ENCODE measurements around the gene AGT.

Gene AGT

DNA sequence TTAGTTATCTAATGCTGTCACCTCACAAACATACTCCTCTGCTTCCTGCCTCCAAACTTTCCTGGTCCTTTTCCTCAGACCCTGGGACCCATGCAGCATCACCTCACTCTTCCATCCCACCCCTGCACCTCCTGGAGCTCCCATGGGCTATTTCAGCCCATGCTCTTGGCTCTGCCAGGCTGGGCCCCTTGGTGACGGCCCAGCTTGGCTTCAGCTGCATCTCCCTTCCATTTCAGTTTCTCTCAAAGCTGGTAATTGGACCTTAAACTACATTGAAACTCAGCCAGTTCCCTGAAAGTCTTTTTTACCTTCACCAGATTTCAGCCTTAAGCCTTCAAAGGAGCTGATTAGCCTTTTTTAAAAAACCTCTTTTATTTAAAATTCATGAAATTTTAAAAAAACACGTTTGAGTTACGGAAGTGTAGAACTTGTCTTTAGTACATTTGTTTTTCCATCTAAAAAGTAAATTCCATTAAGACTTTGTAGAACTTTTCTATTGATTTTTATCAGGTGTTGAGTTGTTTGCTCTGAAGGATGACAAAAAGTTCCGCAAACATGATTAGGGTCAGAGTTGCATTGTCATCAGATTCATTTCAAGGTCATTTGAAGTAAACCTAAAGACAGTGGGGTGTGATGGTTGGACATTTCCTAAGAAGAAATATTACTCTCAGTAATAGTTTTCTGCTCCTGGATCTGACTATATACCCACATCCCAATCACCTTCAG is 33.5 kb downstream of the AGT start:
- no peaks in the 10 kb centered on the region for H3K27me3 Mint-ChIP-seq (ENCODE audit: low read depth, poor library complexity)
- no peak overlapping the region for H3K27ac Mint-ChIP-seq
- H3K4me3 Mint-ChIP-seq: no peak overlapping the region
- H3K36me3 Mint-ChIP-seq (ENCODE audit: low read depth): peaks cover 77% of the 10 kb centered on the region
- TF ChIP-seq, protein P1, sequence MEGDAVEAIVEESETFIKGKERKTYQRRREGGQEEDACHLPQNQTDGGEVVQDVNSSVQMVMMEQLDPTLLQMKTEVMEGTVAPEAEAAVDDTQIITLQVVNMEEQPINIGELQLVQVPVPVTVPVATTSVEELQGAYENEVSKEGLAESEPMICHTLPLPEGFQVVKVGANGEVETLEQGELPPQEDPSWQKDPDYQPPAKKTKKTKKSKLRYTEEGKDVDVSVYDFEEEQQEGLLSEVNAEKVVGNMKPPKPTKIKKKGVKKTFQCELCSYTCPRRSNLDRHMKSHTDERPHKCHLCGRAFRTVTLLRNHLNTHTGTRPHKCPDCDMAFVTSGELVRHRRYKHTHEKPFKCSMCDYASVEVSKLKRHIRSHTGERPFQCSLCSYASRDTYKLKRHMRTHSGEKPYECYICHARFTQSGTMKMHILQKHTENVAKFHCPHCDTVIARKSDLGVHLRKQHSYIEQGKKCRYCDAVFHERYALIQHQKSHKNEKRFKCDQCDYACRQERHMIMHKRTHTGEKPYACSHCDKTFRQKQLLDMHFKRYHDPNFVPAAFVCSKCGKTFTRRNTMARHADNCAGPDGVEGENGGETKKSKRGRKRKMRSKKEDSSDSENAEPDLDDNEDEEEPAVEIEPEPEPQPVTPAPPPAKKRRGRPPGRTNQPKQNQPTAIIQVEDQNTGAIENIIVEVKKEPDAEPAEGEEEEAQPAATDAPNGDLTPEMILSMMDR (IDR thresholded peaks at IDR 0.05): no peak
- no peak for DNase-seq
- H3K4me1 Mint-ChIP-seq: no peaks in the 10 kb centered on the region
- H3K9me3 Mint-ChIP-seq: peaks cover 18% of the 10 kb centered on the region

DNA sequence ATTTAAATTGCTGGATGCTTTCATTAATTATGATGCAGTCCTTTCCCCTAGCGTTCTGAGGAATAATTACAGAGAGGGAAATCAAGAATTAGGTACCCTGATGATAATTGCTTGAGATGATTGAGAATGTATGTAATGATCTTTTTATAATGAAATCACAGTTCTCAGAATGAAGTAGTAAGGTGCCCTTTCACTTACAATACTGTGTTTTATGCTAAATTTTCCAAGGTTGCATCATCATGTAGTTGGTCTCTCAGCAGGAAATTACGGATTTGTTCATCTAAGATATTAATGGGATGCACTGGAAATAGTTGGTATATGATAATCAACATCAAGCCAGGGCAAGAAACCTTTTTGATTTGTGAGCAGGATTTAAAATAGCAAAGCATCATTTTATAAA is 34.1 kb downstream of the AGT start:
- H3K27ac Mint-ChIP-seq: no peak overlapping the region
- no peaks in the 10 kb centered on the region for H3K27me3 Mint-ChIP-seq (ENCODE audit: low read depth, poor library complexity)
- H3K9me3 Mint-ChIP-seq: peaks cover 18% of the 10 kb centered on the region
- TF ChIP-seq, protein P1 (IDR thresholded peaks at IDR 0.05): no peak
- H3K4me1 Mint-ChIP-seq: no peaks in the 10 kb centered on the region
- H3K36me3 Mint-ChIP-seq (ENCODE audit: low read depth): peaks cover 76% of the 10 kb centered on the region
- H3K4me3 Mint-ChIP-seq: no peak overlapping the region
- no peak for DNase-seq

DNA sequence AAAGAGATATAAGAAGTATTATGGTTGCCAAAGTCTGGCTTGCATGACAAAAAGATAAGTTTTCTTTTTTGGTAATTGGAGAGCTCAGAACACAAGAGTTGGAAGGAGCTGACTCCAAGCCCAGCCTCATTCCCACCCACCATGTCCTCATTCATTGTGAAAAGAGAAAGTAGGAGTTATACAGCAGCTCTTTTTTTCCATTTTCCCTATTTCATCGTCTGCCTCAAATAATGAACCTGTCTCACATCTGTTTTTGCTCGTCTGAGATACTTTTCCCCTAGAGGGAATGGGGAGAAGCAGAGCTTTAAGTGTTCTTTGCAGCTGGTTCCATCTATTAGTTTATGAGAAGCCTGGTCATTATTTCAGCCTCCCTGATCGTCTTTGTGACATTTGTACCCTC is 34.7 kb downstream of the AGT start:
- Mint-ChIP-seq H3K9me3 (peaks cover 18% of the 10 kb centered on the region), H3K4me1 (no peaks in the 10 kb centered on the region), H3K27me3 (ENCODE audit: low read depth, poor library complexity) (no peaks in the 10 kb centered on the region), H3K27ac (no peak overlapping the region), H3K4me3 (no peak overlapping the region), H3K36me3 (ENCODE audit: low read depth) (peaks cover 77% of the 10 kb centered on the region)
- TF ChIP-seq, protein P1 (IDR thresholded peaks at IDR 0.05): no peak
- no peak for DNase-seq

DNA sequence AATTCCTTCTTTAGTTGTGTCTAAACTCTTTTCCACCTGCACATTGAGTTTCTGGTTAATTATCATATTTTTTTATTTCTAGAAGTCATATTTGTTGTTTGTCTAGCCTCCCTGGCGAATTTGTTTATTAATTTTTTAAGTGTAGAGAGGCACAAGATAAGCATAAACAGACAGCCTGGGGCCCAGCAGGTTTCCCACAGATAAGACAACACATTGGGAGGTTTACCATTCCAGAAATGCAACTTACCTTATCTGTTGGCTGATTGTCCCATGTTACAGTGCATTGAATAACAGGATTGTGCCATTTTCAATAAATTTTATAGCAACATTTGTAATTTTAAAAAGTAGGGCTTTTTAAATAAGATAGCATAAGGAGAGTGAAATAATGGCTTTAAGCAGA is 36.7 kb downstream of the AGT start:
- Mint-ChIP-seq H3K4me3 (no peak overlapping the region), H3K36me3 (ENCODE audit: low read depth) (peaks cover 73% of the 10 kb centered on the region), H3K27me3 (ENCODE audit: low read depth, poor library complexity) (no peaks in the 10 kb centered on the region), H3K9me3 (peaks cover 18% of the 10 kb centered on the region), H3K27ac (no peak overlapping the region), H3K4me1 (no peaks in the 10 kb centered on the region)
- no peak for DNase-seq
- TF ChIP-seq, protein P1 (IDR thresholded peaks at IDR 0.05): no peak

DNA sequence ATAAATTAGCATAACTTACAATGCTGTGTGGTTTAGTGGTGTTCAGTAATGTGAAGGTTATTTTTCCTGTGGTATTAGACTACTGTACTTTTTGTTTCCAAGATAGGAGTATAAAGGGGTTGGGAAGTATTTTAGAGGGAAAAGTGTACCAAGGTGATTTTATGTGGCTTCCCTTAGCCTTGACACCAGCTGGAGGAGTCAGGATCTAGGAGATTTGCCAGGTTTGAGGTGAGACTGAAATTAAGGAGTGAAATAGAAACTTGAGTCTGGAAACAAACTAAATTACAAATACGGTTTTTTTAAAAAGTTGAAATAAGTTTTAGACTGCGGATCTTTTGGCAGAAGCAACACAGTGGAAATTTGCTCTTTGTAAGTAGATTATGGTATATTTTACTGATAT is 39.3 kb downstream of the AGT start:
- H3K36me3 Mint-ChIP-seq (ENCODE audit: low read depth): peaks cover 73% of the 10 kb centered on the region
- H3K4me1 Mint-ChIP-seq: no peaks in the 10 kb centered on the region
- no peak overlapping the region for H3K4me3 Mint-ChIP-seq
- H3K9me3 Mint-ChIP-seq: peaks cover 18% of the 10 kb centered on the region
- TF ChIP-seq, protein P1 (IDR thresholded peaks at IDR 0.05): no peak
- no peak overlapping the region for H3K27ac Mint-ChIP-seq
- no peaks in the 10 kb centered on the region for H3K27me3 Mint-ChIP-seq (ENCODE audit: low read depth, poor library complexity)
- DNase-seq: no peak

DNA sequence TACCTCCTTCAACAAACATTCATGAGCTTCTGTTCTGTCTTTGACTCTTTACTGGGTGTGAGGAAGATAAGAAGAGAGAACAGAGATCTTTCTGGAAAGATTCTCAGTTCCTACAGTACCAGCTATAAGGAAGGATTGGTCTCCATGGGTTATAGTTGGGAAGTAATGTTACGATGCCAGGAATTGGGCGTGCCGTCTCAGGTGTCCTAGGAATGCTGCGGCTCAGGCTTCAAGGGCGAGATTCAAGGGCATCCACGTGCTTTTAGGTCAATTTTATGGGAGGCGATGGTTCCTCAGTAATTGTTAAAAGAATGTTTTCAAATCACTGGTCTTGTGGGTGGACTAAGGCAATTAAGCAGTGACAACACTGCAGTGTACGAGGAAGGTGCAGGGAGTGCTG is 44.4 kb downstream of the AGT start:
- H3K9me3 Mint-ChIP-seq: no peaks in the 10 kb centered on the region
- H3K27me3 Mint-ChIP-seq (ENCODE audit: low read depth, poor library complexity): no peaks in the 10 kb centered on the region
- H3K36me3 Mint-ChIP-seq (ENCODE audit: low read depth): peaks cover 50% of the 10 kb centered on the region
- H3K27ac Mint-ChIP-seq: peak overlapping the region; percentile 1
- no peak for DNase-seq
- no peaks in the 10 kb centered on the region for H3K4me1 Mint-ChIP-seq
- TF ChIP-seq, protein P1 (IDR thresholded peaks at IDR 0.05): no peak
- H3K4me3 Mint-ChIP-seq: no peak overlapping the region
